Measurements from ENCODE around the gene CPXM1. TPM values are rescaled to one million over a fixed set of nuclear protein-coding genes. Genes with fewer than 3 reads are reported as not detected.
A peak's percentile ranks its signal among the peaks of the same experiment; 100 is the strongest.

Gene CPXM1
- total RNA-seq, 1 experiment from 2014 or later = not detected

GRCh38 chr20:2846698-2847097, 46.3 kb upstream of the CPXM1 start:
- no peaks in the 10 kb centered on the region for H3K36me3 Mint-ChIP-seq (ENCODE audit: insufficient read depth, unreplicated experiment)
- ChIA-PET POLR2A (no interaction called here), CTCF (no interaction called here)
- Histone ChIP-seq H3K4me3 (ENCODE audit: low read depth, low read length) (no peak overlapping the region), H3K4me1 (no peaks in the 10 kb centered on the region), H3K36me3 (ENCODE audit: control insufficient read depth, insufficient read depth, low read length) (no peaks in the 10 kb centered on the region), H3K27me3 (replicated peaks; ENCODE audit: control insufficient read depth, insufficient read depth, low read length) (no peaks in the 10 kb centered on the region), H3K9me3 (no peaks in the 10 kb centered on the region)
- no peak for TF ChIP-seq CTCF (IDR thresholded peaks at IDR 0.05; ENCODE audit: insufficient read depth in 1 of 2, low read depth in 1 of 2, low read length in 1 of 2, severe bottlenecking in 1 of 2, unreplicated experiment in 1 of 2)
- H3K27ac Mint-ChIP-seq (ENCODE audit: unreplicated experiment) = no peak overlapping the region
- no peak for DNase-seq
- H3K9me3 Mint-ChIP-seq (ENCODE audit: unreplicated experiment) = no peaks in the 10 kb centered on the region
- no peak overlapping the region for H3K4me3 Mint-ChIP-seq (ENCODE audit: unreplicated experiment)
- BruUV-seq (replicated peaks) = no TSS peak
- intact Hi-C loops (cut with micrococcal nuclease; ENCODE audit: unreplicated experiment) = no loop called here
- no peaks in the 10 kb centered on the region for H3K27me3 Mint-ChIP-seq (ENCODE audit: insufficient read depth, unreplicated experiment)
- H3K4me1 Mint-ChIP-seq (ENCODE audit: low read depth, unreplicated experiment) = no peaks in the 10 kb centered on the region

- DNase-seq = no peak
- Mint-ChIP-seq H3K27me3 (ENCODE audit: insufficient read depth, unreplicated experiment) (no peaks in the 10 kb centered on the region), H3K9me3 (ENCODE audit: unreplicated experiment) (no peaks in the 10 kb centered on the region), H3K4me1 (ENCODE audit: low read depth, unreplicated experiment) (no peaks in the 10 kb centered on the region), H3K4me3 (ENCODE audit: unreplicated experiment) (no peak overlapping the region), H3K36me3 (ENCODE audit: insufficient read depth, unreplicated experiment) (peaks cover under 1% of the 10 kb centered on the region), H3K27ac (ENCODE audit: unreplicated experiment) (no peak overlapping the region)
- no peaks in the 10 kb centered on the region for H3K36me3 ChIP-seq (ENCODE audit: control insufficient read depth, insufficient read depth, low read length)
- intact Hi-C loops (cut with micrococcal nuclease; ENCODE audit: unreplicated experiment) = no loop called here
- no peaks in the 10 kb centered on the region for H3K9me3 ChIP-seq
- ChIA-PET CTCF (no interaction called here), POLR2A (no interaction called here)
- H3K4me1 ChIP-seq = no peaks in the 10 kb centered on the region; the same call in 1 of the 2 replicates
- no peak overlapping the region for H3K4me3 ChIP-seq (ENCODE audit: low read depth, low read length)
- H3K27me3 ChIP-seq (replicated peaks; ENCODE audit: control insufficient read depth, insufficient read depth, low read length) = no peaks in the 10 kb centered on the region
- TF ChIP-seq CTCF (IDR thresholded peaks at IDR 0.05; ENCODE audit: insufficient read depth in 1 of 2, low read depth in 1 of 2, low read length in 1 of 2, severe bottlenecking in 1 of 2, unreplicated experiment in 1 of 2) = no peak
- no TSS peak for BruUV-seq (replicated peaks)
These were observed 45.2 kb upstream of the CPXM1 start for GRCh38 chr20:2845607-2846006.

- TSS peak; percentile 81 for BruUV-seq (replicated peaks)
- Mint-ChIP-seq H3K36me3 (ENCODE audit: insufficient read depth, unreplicated experiment) (peaks cover 24% of the 10 kb centered on the region), H3K27me3 (ENCODE audit: insufficient read depth, unreplicated experiment) (no peaks in the 10 kb centered on the region), H3K4me1 (ENCODE audit: low read depth, unreplicated experiment) (peaks cover 7% of the 10 kb centered on the region), H3K9me3 (ENCODE audit: unreplicated experiment) (no peaks in the 10 kb centered on the region), H3K27ac (ENCODE audit: unreplicated experiment) (peak overlapping the region; percentile 56), H3K4me3 (ENCODE audit: unreplicated experiment) (peak overlapping the region; percentile 89)
- intact Hi-C loops (cut with micrococcal nuclease; ENCODE audit: unreplicated experiment) = loop anchor here (1.0 kb wide), 1 partner anchor 32 kb away; the partner anchor contains the start of gene PTPRA
- Histone ChIP-seq H3K4me1 (peaks cover 8% of the 10 kb centered on the region; the same call in 1 of the 2 replicates), H3K9me3 (no peaks in the 10 kb centered on the region), H3K4me3 (ENCODE audit: low read depth, low read length) (peak overlapping the region; percentile 91), H3K27me3 (replicated peaks; ENCODE audit: control insufficient read depth, insufficient read depth, low read length) (no peaks in the 10 kb centered on the region), H3K36me3 (ENCODE audit: control insufficient read depth, insufficient read depth, low read length) (peaks cover 3% of the 10 kb centered on the region; the same call in 1 of the 2 replicates)
- CTCF ChIA-PET = interaction anchor here (1.2 kb wide), 1 partner anchor 11 kb away, joined by 3 read pairs; no protein-coding TSS in a partner anchor
- peak; percentile 75 to 77 for DNase-seq
- POLR2A ChIA-PET = interaction anchor here (0.6 kb wide), 2 partner anchors 19 to 315 kb away, joined by 3 to 4 read pairs; no protein-coding TSS in a partner anchor
- no peak for TF ChIP-seq CTCF (IDR thresholded peaks at IDR 0.05; ENCODE audit: insufficient read depth in 1 of 2, low read depth in 1 of 2, low read length in 1 of 2, severe bottlenecking in 1 of 2, unreplicated experiment in 1 of 2)
These were observed 40.6 kb upstream of the CPXM1 start for GRCh38 chr20:2840967-2841531.

All from Caco-2 (cell line).